ENCODE measurements around the gene A1CF. TPM values are rescaled to one million over a fixed set of nuclear protein-coding genes. Genes with fewer than 3 reads are reported as not detected.
"Not testable (repeated sequence)": the region's sequence is repeated elsewhere in the genome, so short reads cannot be mapped to it uniquely, and the experiment has no call there.

Gene A1CF
- total RNA-seq, 2 experiments from 2014 or later = not detected

- H3K4me1 Mint-ChIP-seq (ENCODE audit: low read depth); H3K27me3 Mint-ChIP-seq (ENCODE audit: low read depth); DNase-seq; H3K4me3 Mint-ChIP-seq; intact Hi-C loops (cut with micrococcal nuclease); H3K36me3 Mint-ChIP-seq (ENCODE audit: low read depth); H3K27ac Mint-ChIP-seq; H3K9me3 Mint-ChIP-seq; CTCF ChIA-PET: not testable (repeated sequence)
Observed at GRCh38 chr10:50766774-50767513, 118.5 kb downstream of the A1CF start.

Other genes starting within 250 kb of the A1CF start
- 1 to 10 TPM; 3.9 to 4.6 TPM for gene ASAH2B, start 145.7 kb downstream of the A1CF start, total RNA-seq
- not detected for gene PRKG1, start 188.9 kb upstream of the A1CF start, total RNA-seq